Subcutaneous abdominal adipose tissue (tissue), 5 donors: ENCODE results near the gene GCKR.

Experiments used
- H3K27ac ChIP-seq: one replicate; pipeline ENCODE4 v1.7.0; 2013; ENCODE audit warnings: low read depth, mild to moderate bottlenecking, inconsistent platforms, low read length, moderate library complexity
- H3K27me3 ChIP-seq, 5 donors: one replicate each; pipeline ENCODE4 v1.7.0; 2013; ENCODE audit warnings: low read length in 5 of 5, inconsistent platforms in 1 of 5; ENCODE audit not compliant: control insufficient read depth in 5 of 5, insufficient read depth in 4 of 5
- H3K36me3 ChIP-seq, 5 donors: one replicate each; pipeline ENCODE4 v1.7.0; 2013; ENCODE audit warnings: low read length in 5 of 5; ENCODE audit not compliant: control insufficient read depth in 5 of 5, insufficient read depth in 5 of 5
- H3K4me1 ChIP-seq, 5 donors: one replicate each; pipeline ENCODE4 v1.7.0; 2013; ENCODE audit warnings: low read length in 5 of 5, mild to moderate bottlenecking in 3 of 5, moderate library complexity in 1 of 5; ENCODE audit not compliant: control insufficient read depth in 5 of 5, insufficient read depth in 5 of 5
- H3K4me3 ChIP-seq, 5 donors: one replicate each; pipeline ENCODE4 v1.7.0; 2013; ENCODE audit warnings: low read length in 5 of 5, low read depth in 1 of 5
- H3K9ac ChIP-seq, 5 donors: one replicate each; pipeline ENCODE4 v1.7.0; 2013; ENCODE audit warnings: low read length in 5 of 5, mild to moderate bottlenecking in 4 of 5, moderate library complexity in 3 of 5
- H3K9me3 ChIP-seq, 5 donors: one replicate each; pipeline ENCODE4 v1.7.0; 2013; ENCODE audit warnings: low read length in 5 of 5; ENCODE audit not compliant: control insufficient read depth in 5 of 5
- donor health status: healthy.
- donor health status: healthy.
- donor health status: healthy.
- donor health status: healthy.
- donor health status: healthy.

The GCKR gene

DNA sequence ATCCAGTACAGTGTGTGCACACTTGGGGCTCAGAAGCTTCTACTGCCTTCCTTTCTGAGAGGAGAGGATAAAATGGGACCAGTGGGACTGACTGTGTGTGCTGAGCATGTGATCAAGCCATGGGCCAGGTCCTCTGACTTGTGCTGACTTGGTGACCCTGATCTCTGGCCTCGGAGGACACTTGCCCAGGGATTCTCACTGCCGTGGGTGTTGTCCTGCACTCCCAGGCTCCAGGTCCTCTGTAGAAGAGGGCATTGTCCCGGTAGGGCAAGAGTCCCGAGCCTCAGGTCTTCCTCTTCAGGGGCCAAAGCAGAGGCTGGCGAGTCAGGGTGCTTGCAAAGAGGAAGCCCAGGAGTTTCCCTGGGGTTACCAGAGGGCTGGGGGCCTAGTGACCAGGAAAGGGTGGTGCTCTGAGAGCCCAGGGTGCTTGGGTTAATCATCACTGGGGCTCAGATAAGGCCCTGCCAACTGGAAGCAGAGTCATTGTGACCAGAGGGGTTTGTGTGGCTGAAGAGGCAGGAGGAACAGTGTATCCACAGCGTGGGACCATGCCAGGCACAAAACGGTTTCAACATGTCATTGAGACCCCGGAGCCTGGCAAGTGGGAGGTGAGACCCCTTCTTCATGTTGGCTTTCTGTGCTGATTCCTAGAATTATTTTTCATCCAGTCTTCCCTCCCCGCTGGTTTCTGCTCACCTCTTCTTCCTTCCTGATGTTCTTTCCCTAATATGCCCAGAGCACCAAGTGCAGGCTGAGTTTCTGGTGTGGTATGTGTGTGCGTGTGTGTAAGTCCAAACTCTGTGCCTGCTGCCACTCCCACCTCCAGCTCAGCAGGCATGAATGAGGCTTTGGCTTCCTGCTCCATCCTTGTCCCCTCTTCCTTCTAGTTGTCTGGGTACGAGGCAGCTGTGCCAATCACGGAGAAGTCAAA is at the start of gene GCKR:
TSS of gene GCKR (plus strand) at position 483 of the 931 bp plus-strand sequence. CDS start at position 549, 66 bp downstream.
- Histone ChIP-seq H3K27ac (no peak within 1 kb of the TSS), H3K4me3 (no peak within 1 kb of the TSS), H3K9ac (peak within 1 kb of the TSS in 1 of 5 donors; percentile 85), H3K36me3 (peaks cover 0 to 15% (median 8%) of the 10 kb centered on the region in 5 donors), H3K9me3 (no peaks in the 10 kb centered on the region), H3K27me3 (peaks cover 0 to 10% (median 0%) of the 10 kb centered on the region in 5 donors), H3K4me1 (peaks cover 3 to 20% (median 15%) of the 10 kb centered on the region in 5 donors)

- Histone ChIP-seq H3K27ac (no peak overlapping the region), H3K4me3 (no peak overlapping the region), H3K9me3 (no peaks in the 10 kb centered on the region), H3K4me1 (no peaks in the 10 kb centered on the region), H3K27me3 (no peaks in the 10 kb centered on the region), H3K9ac (no peak overlapping the region), H3K36me3 (peaks cover 3 to 66% (median 59%) of the 10 kb centered on the region in 5 donors)
Measured at GRCh38 chr2:27448381-27448780, 48.3 kb upstream of the GCKR start.

- Histone ChIP-seq H3K27me3 (no peaks in the 10 kb centered on the region), H3K4me3 (no peak overlapping the region), H3K27ac (no peak overlapping the region), H3K36me3 (peaks cover 3 to 68% (median 63%) of the 10 kb centered on the region in 5 donors), H3K4me1 (no peaks in the 10 kb centered on the region), H3K9ac (no peak overlapping the region), H3K9me3 (no peaks in the 10 kb centered on the region)
Measured at GRCh38 chr2:27451095-27451494, 45.5 kb upstream of the GCKR start.

DNA sequence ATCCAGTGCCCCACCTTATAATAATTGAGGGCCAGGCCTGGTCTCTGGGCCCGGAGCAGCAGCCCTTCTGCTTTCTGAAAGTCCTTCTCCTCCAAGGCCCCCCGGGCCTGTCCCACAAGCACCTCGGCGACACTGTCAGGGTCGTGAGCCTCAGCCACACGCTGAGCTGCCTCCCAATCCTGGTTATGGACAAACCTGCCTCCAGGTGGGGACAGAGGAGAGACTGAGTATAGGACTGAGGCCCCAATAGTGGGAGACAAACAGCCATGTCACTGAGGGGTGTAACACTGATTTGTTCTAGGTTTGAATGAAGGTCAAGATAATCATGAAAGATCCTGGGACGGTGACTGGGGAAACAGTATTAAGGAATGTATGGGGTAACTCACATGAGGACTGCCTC is 42.7 kb upstream of the GCKR start:
- no peaks in the 10 kb centered on the region for H3K9me3 ChIP-seq
- no peak overlapping the region for H3K9ac ChIP-seq
- H3K4me1 ChIP-seq: no peaks in the 10 kb centered on the region
- H3K27me3 ChIP-seq: no peaks in the 10 kb centered on the region
- no peak overlapping the region for H3K4me3 ChIP-seq
- peaks cover 6 to 77% (median 72%) of the 10 kb centered on the region in 5 donors for H3K36me3 ChIP-seq
- H3K27ac ChIP-seq: no peak overlapping the region

- peaks cover 17 to 71% (median 63%) of the 10 kb centered on the region in 5 donors for H3K36me3 ChIP-seq
Measured at GRCh38 chr2:27461118-27461517, 35.5 kb upstream of the GCKR start.

GRCh38 chr2:27464443-27464842 is 32.2 kb upstream of the GCKR start:
- Histone ChIP-seq H3K4me1 (no peaks in the 10 kb centered on the region), H3K36me3 (peaks cover 13 to 39% (median 34%) of the 10 kb centered on the region in 5 donors), H3K9ac (no peak overlapping the region)

More at GRCh38 chr2:27461118-27461517, 35.5 kb upstream of the GCKR start:
- no peak overlapping the region for H3K27ac ChIP-seq
- no peaks in the 10 kb centered on the region for H3K9me3 ChIP-seq
- H3K9ac ChIP-seq: no peak overlapping the region
- H3K4me1 ChIP-seq: no peaks in the 10 kb centered on the region
- no peak overlapping the region for H3K4me3 ChIP-seq
- H3K27me3 ChIP-seq: no peaks in the 10 kb centered on the region

GRCh38 chr2:27471961-27472360 is 24.7 kb upstream of the GCKR start:
- Histone ChIP-seq H3K4me1 (no peaks in the 10 kb centered on the region), H3K9me3 (no peaks in the 10 kb centered on the region), H3K27ac (no peak overlapping the region), H3K27me3 (no peaks in the 10 kb centered on the region), H3K36me3 (peaks cover 28 to 40% (median 36%) of the 10 kb centered on the region in 5 donors), H3K4me3 (no peak overlapping the region), H3K9ac (no peak overlapping the region)

More at GRCh38 chr2:27464443-27464842, 32.2 kb upstream of the GCKR start:
- H3K4me3 ChIP-seq: no peak overlapping the region
- no peak overlapping the region for H3K27ac ChIP-seq
- no peaks in the 10 kb centered on the region for H3K9me3 ChIP-seq
- no peaks in the 10 kb centered on the region for H3K27me3 ChIP-seq

DNA sequence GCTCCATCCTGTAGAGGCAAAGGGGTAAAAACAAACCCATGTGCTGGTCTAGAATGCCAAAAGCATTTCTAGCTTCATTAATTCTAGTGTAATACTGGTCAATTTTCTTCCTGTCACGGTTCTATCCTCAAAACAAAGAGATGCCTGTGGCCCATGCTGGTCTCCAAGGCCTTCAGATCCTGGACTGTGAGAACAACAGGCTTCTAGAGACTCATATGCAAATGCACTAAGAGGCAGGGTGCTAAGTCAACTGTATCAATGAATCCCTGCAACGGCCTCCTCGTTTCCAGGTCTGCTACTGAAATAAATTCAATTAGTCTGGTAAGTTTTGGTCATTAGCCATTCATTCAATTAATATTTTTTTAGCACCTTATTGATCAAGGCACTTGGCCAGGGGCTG is 11.1 kb upstream of the GCKR start:
- Histone ChIP-seq H3K27ac (no peak overlapping the region), H3K4me3 (no peak overlapping the region), H3K9ac (peak overlapping the region in 1 of 5 donors; percentile 36), H3K9me3 (no peaks in the 10 kb centered on the region), H3K27me3 (no peaks in the 10 kb centered on the region), H3K4me1 (peaks cover 0 to 16% (median 14%) of the 10 kb centered on the region in 5 donors), H3K36me3 (peaks cover 9 to 36% (median 32%) of the 10 kb centered on the region in 5 donors)

GRCh38 chr2:27489118-27489497 is 7.5 kb upstream of the GCKR start:
- H3K4me1 ChIP-seq: peaks cover 1 to 22% (median 19%) of the 10 kb centered on the region in 5 donors
- no peaks in the 10 kb centered on the region for H3K27me3 ChIP-seq
- H3K4me3 ChIP-seq: peak overlapping the region; percentile 62 to 89 (median 86)
- H3K9ac ChIP-seq: peak overlapping the region in 4 of 5 donors; percentile 0 to 86 (median 34)
- H3K36me3 ChIP-seq: peaks cover 0 to 27% (median 12%) of the 10 kb centered on the region in 5 donors
- peak overlapping the region; percentile 8 for H3K27ac ChIP-seq
- H3K9me3 ChIP-seq: no peaks in the 10 kb centered on the region
